Tongue (tissue), 2 donors: ENCODE measurements around the gene FNBP1L. TPM values are rescaled to one million over a fixed set of nuclear protein-coding genes. Genes with fewer than 3 reads are reported as not detected.
"Not testable (repeated sequence)": the region's sequence is repeated elsewhere in the genome, so short reads cannot be mapped to it uniquely, and the experiment has no call there.

Experiments
- DNase-seq: peaks from one replicate; pipeline ENCODE4 v3.0.0-alpha.2; 2015
- total RNA-seq: library from RNA; depleted of rRNA; stranded (reverse); fragments of >200 nt; gene quantifications from one replicate; pipeline ENCODE4 v1.2.3, GENCODE V29; 2014

FNBP1L gene
- total RNA-seq, 1 donor from 2014 or later, result 57.0 TPM

DNA sequence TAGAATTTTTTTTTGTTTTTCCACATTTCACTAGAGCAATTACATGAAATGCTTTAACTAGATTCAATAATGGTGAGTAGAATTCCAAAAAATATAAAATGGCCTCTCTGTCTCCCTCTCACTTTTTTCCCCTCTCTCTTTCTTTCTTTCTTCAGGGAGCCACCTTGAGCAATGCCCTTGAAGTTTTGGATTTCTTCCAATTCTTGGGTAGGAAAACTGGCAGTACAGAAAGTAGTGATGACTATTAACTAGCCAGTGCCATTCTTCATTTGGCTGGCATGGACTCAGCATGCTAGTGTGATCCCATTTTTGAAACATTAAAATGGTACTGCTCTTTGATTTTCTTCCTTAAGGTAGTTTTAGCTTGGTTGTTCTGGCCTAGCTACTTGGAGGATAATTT, 4.5 kb upstream of the FNBP1L start:
- no peak for DNase-seq

DNA sequence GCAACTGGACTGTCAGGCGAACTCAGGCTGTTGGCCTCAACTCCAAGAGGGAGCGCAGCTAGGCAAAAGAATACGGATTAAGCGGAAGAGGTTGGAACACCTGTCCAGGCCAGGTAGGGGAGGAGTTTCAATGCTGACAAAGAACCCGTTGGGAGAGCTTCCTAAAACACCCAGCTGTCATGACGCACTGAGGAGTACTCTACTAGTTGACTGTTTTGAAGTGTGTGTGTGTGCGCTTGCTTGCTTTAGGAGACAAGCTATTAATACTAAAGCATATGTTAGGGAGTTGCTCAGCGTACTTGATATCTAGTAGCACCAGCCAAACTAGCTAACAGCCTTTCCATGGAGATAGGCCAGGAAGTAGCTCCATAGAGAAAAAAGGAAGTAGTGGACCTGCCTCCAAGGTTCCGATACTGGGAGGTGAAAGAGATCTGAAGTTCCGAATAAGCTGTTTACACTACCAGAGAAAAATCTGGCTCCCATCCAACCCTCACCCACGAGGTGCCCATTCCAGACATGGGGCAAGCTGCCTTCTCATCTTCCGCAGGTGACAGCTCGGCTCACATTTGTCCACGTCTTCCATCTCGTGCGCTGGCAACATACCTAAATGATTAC, 974 bp upstream of the FNBP1L start:
- DNase-seq, result peak; percentile 46

DNA sequence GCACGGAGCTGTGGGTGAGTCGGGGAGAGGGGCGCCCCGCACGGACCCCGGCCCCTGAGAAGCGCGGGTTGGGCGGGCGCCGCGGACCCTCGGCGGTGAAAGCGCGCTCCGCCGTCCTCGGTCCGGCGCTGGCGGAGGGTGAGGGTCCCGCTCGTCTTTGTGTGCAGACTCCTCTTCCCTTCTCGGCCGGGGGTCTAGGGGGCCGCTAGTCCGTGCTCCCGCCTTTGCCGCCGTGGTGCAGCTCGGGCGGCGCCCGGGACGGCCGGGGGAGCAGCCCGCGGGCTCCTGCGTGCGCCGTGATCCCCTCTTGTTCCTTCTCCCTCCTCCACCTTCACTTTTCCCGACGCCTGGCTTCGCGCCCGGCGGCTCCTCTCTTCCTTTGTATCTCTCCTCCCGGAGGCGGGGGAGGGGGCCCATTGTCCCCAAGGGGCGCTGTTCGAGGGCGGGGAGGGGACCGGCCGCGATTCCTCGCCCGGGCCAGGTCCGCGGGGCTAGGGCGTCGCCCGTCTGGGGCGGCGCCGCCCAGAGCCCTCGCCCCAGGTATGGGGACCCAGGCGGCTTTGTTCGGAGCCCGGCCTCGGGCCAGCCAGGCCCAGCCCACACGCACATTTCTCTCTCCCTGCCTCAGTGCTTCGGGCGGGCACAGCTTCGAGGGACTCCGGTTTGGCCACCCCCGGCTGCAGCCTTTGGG, 519 bp downstream of the FNBP1L start:
- peak; percentile 72 for DNase-seq

DNA sequence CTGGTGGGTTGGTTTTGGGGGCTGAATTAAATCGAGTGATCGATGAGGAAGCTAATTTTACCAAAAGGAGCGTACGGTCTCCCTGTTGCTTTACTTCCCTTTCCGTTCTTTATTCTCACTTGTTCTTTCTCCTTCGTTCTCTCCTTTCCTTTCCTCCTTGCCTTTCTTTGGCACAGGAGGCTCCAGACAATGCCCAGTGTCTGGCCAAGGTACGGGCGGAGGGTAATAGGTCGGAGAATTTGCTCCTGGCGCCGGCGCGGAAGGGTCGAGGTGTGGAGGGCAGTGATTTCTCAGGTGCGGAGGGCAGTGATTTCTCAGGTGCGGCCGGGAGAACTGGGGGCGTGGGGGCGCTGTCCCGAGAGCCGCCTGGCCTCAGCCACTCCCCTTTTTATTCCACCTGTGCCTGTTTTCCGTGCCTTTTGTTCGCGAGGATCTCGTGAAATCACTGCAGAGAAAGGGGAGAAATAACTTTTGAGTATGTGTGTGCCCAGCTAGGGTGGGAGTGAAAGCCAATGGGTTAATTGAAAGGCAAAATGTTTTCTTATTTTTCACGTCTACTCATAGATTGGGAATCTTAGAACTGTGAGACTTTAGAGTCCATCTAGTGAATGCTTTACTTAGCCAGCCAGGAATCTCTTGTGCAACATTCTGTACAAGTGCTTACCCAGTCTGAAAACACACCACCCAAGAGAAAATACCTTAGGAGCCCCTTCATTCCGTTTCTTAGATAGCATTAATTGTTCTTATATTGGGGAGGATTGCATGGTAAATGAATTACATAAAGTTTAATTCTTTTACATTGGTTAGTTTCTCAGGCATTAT, 1.3 kb downstream of the FNBP1L start:
- peak; percentile 37 for DNase-seq

DNA sequence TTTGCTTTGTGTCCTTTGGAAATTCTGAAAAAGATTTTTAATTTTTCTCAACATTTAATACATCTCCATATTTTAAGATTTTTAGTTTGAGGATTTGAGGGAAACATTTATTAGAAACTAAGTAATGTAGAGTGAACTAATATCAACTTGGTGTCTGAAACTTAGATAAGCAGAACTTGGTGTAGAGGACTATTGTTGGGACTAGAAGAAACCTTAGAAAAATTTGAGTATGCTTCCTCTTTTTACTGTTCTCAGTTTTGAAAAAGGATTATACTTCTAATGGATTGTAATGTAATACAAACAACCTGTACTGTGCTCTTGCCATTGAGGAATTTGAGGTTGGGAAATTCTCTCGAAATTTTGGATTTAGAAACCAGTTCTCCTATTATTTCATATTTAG, 2.4 kb downstream of the FNBP1L start:
- DNase-seq, result no peak

DNA sequence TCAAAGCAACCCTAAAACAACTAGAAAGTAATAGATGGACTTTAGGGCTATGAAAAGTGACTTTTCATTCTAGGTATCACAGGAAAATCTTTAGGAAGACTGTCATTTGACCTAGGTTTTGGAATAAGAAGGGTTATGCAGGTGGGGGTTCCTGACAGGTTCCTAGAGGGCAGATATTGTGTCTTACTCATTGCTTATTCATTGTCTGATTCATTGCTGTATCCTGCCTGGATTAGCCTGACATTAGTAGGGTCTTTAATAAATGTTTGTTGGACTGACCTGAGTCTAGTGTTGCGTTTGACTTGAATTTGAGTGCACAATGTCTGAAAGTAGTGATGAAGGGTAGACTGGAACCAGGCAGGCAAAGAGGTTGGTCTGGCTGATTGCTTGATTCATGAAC, 6.0 kb downstream of the FNBP1L start:
- DNase-seq, result no peak

DNA sequence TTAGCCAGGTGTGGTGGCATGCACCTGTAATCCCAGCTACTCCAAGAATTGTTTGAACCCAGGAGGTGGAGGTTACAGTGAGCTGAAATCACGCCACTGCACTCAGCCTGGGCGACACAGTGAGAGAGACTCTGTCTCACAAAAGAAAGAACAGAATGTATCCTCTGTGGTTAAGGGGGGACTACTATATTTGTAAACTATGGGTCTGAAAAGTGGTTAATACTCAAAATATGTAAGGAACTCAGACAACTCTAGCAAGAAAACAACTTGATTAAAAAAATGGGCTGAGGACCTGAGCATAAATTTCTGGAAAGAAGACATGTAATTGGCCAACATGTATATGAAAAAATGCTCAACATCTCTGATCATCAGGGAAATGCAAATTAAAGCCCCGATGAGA, 11.2 kb downstream of the FNBP1L start:
- no peak for DNase-seq

DNA sequence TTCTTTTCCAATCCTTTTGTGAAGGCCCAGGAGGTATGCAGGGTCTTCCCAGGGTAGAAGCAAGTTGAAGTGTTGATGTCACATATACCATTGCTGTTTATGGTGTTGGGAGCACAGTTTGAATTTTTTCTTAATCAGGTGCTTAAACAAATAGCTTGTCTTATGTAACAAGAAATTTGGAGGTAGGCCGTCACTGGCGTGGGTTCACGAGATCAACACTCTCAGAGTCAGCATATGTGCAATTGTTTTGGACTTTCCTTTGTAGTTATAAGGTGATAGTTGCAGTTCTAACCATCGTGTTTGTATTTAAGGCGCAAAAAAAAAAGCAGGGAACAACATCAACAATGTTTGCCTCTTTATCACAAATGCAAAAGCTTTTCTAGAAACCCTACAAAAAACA, 13.3 kb downstream of the FNBP1L start:
- DNase-seq, result no peak

DNA sequence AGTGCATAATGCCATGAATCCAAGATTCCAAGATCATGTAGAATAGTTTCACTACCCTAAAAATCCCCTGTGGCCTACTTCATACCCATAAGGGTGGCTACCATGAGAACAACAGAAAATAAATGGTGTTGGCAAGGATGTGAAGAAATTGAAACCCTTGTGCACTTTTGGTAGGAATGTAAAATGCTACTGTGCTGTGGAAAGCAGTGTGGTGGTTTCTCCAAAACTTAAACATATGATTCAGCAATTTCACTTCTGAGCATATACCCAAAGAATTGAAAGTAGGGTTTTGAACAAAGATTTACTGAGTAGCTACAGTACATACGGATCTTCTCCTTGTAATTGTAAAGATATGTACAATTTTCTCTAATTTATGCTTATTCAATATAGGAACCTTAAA, 16.0 kb downstream of the FNBP1L start:
- DNase-seq, result no peak

DNA sequence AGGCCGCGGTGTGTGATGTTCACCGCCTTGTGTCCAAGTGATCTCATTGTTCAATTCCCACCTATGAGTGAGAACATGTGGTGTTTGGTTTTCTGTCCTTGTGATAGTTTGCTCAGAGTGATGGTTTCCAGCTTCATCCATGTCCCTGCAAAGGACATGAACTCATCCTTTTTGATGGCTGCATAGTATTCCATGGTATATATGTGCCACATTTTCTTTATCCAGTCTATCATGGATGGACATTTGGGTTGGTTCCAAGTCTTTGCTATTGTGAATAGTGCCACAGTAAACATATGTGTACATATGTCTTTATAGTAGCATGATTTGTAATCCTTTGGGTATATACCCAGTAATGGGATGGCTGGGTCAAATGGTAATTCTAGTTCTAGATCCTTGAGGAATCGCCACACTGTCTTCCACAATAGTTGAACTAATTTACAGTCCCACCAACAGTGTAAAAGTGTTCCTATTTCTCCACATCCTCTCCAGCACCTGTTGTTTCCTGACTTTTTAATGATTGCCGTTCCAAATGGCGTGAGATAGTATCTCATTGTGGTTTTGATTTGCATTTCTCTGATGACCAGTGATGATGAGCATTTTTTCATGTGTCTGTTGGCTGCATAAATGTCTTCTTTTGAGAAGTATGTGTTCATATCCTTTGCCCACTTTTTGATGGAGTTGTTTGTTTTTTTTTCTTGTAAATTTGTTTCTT, 17.6 kb downstream of the FNBP1L start:
- DNase-seq, result not testable (repeated sequence)

DNA sequence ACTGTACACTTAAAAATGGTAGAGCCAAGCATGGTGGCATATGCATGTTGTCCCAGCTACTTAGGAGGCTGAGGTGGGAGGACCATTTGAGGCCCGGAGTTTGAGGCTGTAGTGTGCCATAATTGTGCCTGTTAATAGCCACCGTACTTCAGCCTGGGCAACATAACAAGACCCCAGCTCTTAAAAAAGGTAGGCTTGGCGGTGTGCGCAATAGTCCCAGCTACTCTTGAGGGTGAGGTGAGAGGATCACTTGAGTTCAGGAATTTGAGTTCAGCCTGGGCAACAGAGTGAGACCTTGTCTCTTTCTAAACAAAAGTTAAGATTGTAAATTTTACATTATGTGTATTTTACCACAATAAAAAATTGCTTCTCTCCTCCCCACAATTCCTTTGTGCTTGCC, 19.7 kb downstream of the FNBP1L start:
- no peak for DNase-seq

DNA sequence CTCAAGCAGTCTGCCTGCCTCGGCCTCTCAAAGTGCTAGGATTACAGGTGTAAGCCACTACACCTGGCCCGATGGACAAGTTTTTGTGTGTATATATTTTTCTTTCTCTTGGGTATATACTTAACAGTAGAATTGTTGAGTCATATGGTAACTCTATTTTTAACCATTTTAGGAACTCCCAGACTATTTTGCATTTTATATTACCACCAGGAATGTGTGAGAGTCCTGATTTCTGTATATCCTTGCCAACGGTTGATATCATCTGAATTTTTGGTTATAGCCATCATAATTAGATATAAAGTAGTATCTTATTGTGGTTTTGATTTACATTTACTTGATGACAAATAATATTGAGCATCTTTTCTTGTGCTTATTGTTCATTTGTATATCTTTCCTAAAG, 20.7 kb downstream of the FNBP1L start:
- no peak for DNase-seq

DNA sequence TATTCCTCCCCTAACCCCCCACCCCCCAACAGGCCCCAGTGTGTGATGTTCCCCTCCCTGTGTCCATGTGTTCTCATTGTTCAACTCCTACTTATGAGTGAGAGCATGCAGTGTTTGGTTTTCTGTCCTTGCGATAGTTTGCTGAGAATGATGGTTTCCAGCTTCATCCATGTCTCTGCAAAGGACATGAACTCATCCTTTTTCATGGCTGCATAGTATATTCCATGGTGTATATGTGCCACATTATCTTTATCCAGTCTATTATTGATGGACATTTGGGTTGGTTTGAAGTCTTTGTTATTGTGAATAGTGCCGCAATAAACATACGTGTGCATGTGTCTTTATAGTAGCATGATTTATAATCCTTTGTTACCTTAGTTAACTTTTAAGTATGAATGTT, 21.3 kb downstream of the FNBP1L start:
- DNase-seq, result not testable (repeated sequence)

DNA sequence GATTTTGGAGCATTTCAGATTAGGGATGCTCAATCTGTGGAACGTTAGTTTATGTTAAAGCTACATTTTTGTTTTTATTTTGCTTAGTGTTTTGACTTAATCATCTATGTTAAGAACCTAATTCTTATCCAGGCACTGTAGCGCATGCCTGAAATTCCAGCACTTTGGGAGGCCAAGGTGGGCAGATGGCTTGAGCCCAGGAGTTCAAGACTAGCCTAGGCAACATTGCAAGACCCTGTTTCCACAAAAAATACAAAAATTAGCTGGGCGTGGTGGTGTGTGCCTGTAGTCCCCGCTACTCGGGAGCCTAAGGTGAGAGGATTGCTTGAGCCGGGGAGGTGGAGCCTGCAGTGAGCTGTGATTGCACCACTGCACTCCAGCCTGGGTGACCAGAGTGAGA, 23.4 kb downstream of the FNBP1L start:
- no peak for DNase-seq

DNA sequence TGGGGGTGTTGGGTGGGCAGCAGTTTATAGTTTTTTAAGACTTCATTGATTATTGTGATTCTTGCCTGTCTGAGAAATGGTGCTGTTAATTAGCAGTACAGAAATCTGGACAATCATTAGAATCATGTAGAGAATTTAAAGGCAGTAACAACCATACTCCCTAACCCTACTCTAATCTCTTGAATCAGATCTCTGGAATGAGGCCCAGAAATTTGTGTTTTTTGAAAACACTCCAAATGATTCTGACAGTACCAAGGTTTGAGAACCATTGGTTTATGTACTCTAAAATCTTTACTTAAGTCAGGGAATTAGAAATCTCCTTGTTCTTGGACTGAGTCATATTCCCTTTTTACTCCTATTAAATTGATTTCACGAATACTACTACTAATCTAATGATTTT, 24.0 kb downstream of the FNBP1L start:
- DNase-seq, result peak; percentile 24

DNA sequence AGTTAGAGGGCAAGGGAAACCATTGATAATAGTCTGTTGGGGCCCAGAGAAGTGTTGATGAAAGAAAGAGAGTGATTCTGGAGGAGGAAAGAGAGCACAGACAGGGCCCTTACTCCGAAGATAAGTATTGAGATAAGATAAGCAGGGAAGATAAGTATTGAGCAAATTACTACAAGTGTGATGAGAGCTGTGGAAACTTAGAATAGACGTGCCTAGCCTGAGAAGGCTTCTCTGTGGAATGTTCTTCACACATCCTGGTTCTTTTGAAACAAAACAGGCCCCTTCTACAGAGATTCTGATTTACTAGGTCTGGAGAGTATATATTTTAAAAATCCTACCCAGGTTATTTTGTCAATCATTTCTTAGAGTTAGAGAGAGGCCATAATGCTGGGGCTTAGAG, 26.4 kb downstream of the FNBP1L start:
- peak; percentile 4 for DNase-seq

DNA sequence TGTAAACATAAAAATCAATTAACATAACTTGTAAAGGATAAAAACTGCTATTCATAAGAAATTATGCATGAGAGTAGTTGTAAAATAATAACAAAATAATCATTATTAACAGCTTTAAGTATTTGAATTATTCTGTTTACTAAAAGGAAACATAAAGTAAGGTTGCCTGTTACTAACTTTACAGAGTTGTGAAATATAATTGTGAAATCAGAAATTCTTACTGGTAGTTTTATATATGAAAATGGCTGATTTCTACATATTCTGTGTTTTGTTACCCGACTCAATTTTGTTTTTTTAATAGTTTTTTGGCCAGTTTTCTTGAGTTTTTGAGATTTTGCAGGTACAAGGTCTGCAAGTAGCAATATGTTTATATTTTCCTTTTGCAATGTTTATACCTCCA, 27.8 kb downstream of the FNBP1L start:
- DNase-seq, result no peak

DNA sequence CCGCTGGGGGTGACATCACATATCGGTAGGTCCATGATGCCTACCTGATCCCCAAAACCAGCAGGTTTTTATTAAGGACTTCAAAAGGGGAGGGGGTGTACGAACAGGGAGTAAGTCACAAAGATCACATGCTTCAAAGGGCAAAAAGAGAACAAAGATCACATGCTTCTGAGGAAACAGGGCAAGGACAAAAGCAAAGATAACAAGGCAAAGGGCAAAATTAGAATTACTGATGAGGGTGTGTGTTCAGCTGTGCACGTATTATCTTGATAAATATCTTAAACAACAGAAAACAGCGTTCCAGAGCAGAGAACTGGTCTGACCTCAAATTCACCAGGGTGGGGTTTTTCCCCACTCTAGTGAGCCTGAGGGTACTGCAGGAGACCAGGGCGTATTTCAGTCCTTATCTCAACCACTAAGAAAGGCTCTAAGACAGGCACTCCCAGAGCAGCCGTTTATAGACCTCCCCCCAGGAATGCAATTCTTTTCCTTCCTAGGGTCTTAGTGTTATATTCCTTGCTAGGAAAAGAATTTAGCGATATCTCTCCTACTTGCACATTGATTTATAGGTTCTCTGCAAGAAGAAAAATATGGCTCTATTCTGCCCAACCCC, 31.3 kb downstream of the FNBP1L start:
- not testable (repeated sequence) for DNase-seq

DNA sequence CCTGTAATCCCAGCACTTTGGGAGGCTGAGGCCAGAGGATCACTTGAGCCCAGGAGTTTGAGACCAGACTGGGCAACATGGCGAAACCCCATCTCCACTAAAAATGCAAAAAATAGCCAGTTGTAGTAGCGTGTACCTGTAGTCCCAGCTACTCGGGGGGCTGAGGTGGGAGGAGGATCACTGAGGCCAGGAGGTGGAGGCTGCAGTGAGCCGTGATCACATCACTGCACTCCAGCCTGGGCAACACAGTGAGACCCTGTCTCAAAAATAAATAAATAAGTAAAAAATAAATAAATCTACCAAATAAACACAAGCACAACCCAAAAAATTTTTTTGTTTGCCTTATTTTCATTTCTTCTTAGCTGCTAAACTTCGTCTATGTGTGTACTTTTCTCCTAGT, 34.0 kb downstream of the FNBP1L start:
- not testable (repeated sequence) for DNase-seq

DNA sequence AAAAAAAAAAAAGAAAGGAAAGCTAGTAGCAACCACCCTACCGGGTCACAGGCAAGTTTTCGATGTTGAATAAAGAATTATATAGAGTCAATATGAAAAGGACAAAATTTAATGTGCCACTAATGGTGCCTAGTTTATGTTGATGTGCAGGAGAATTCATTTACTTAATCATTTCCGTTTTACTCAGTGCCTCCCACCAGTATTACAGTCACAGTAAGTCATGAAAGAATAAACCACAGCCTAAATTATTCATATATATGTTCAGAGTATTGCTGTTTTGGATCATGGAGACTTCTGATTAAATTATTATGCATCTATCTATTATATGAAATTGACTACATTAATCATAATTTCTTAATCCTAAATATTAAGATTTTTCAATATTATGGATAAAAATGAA, 35.3 kb downstream of the FNBP1L start:
- DNase-seq, result no peak

DNA sequence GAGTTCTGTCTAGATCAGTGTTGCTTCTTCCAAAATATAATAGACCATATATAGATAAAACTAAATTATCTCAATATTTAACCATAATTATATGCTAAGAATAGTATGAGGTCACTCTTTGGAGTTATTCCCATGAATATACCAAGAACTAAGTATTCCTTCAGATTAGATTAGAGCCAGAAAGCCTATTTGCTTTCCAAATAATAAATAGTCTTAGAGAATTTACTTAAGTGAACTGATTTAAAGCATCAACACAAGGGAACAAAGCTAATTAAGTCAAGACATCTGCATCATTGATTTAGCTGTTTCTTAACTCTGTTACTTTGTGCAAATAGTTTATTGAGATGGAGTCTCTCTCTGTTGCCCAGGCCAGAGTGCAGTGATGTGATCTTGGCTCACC, 35.7 kb downstream of the FNBP1L start:
- no peak for DNase-seq

DNA sequence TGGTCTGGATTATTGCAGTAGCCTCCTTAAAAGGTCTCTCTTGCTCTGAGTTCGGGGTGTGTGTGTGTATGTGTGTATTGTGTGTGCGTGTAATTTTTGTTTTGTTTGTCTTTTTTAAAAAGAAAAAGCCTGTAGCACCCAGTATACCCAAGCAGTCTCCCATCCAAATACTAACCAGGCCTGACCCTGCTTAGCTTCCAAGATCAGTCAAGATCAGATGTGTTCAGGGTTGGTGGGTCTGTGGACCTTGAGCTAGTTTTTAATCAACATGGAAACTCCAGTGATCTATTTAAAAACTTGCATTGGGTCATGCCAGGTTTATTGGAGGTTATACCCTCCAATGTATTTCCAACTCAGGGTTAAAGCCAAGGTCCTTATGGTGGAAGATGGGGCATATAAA, 40.3 kb downstream of the FNBP1L start:
- no peak for DNase-seq
